ENCODE results near the gene NLGN1.

GRCh38 chr3:173617490-173617889 lies 219.9 kb downstream of the NLGN1 start:
- TF ChIP-seq CTCF (IDR thresholded peaks at IDR 0.05), result no peak
- TF ChIP-seq POLR2AphosphoS5 (IDR thresholded peaks at IDR 0.05), result no peak
- TF ChIP-seq POLR2A (IDR thresholded peaks at IDR 0.05; ENCODE audit: low read depth), result no peak
